HG03432 (cell line): ENCODE measurements around the gene ZNF747.

Source experiments
- ATAC-seq: cut with Tn5 transposase; IDR thresholded peaks from one replicate; pipeline ENCODE4 v1.9.1; 2021; ENCODE audit warnings: mild to moderate bottlenecking, moderate library complexity; ENCODE audit not compliant: unreplicated experiment

The ZNF747 gene

DNA sequence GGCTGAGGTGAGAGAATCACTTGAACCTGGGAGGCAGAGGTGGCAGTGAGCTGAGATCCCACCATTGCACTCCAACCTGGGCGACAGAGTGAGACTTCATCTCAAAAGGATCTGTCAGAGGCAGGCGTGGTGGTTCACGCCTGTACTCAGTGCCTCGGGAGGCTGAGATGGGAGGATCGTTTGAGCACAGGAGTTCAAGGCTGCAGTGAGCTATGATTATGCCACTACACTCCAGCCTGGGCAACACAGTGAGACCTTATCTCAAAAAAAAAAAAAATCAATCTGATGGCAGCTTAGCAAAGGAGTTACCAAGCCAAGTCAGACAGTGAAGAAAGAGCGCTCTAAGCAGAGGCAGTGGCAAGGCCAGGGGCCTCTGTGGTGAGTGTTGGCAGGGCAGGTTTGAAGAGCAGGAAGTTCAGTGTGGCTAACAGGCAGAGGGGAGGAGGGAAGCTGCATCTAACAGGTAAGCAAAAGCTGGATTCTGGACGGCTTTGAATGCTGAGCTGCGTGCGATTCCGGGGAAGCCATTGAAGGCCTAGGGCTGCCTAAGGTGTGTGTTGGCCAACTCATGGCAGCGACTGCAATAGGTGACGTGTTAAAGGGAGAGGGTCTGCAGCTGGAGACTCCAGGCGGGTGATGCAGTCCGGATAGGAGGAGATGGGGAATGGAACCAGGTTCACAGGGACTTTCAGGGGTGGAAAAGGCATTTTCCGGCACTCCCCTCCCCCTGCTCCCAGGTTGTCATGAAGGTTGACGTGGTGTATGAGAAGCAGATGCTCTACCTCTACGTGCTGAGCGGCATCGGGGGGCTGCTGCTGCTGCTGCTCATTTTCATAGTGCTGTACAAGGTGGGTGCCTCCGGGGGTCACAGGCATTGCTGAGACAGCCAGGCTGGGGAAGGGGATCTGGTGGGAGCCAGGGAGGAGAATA, 15.3 kb downstream of the ZNF747 start:
- no peak for ATAC-seq

DNA sequence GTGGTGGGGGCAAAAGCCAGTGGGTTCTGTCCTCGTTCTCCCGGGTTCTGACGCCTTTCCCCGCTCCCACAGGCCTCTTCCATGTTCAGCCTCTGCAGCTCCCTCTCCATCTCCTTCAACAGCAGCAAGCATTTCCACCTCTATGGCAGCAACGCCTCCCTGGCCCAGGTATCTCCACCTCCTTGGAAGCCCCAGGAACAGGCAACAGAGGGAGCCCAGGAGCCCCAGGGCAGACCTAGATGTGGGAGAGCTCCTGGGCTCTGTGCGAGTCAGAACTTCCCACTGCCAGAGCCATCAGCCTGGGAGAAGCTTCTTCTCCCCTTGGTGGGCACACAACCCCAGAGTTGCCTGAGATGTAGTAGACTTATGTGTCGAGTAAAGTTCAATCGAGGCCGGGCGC, 16.1 kb downstream of the ZNF747 start:
- no peak for ATAC-seq

DNA sequence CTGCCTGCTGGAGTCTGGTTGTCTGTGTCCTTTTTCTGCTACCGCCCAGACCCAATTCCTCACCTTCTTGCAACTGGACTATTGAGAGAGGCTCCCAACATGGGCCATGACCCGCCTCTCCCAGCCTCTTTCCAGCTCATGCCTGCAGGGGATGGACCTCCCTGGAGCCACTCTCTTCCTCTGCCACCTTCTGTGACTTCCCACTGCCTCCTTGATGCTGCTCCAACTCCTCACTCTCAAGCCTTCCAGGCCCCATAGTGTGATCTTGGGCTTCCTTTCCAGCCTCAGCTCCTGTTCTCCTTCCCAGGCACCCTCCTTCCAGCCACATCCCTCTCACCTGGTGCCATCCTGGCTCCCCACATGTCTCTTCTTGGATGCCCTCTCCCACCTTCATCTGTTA, 19.4 kb downstream of the ZNF747 start:
- no peak for ATAC-seq

DNA sequence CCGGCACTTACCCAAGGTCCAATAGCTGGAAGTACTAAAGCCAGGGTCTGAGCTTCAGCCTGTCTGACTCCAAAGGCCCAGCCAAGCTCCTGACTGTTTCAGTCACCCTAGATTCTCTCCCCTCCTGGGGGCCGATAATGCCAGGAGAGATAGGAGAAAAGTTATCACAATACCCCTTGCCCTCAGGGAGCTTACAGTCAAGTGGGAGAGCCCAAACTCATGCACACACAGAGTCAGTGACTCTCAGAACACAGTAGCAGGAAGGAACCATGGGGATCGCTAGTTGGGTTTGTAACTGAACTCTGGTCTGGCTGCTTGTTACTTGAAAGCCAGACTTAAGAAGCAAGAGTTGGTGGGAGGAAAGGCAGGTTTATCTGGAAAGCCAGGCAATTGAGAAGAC, 23.1 kb downstream of the ZNF747 start:
- ATAC-seq = no peak

DNA sequence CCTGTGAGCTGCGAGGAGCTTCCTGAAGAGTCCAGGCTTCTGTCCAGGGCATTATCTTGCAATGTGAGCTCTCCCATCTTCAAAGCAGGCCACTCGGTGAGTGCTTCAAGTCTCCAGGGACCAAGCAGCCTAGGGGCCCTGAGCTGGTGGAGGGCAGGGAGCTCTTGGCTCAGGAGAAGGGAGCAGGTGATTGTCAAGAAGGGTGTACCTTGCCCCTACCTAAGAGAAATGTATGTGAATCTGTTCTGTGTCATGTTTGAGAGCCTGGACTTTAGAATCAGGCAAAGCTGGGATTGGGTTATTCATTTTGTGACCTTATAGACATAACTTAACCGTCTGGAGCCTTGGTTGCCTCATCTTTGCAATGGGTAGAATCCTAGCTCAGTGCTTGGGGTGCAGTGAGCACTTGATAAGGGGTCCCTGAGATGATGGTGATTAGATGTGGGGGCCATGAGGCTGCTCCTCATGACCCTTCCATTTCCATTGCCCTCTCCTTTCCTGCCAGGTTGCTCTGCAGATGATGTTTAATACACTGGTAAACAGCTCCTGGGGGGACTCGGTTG, 24.2 kb downstream of the ZNF747 start:
- no peak for ATAC-seq

DNA sequence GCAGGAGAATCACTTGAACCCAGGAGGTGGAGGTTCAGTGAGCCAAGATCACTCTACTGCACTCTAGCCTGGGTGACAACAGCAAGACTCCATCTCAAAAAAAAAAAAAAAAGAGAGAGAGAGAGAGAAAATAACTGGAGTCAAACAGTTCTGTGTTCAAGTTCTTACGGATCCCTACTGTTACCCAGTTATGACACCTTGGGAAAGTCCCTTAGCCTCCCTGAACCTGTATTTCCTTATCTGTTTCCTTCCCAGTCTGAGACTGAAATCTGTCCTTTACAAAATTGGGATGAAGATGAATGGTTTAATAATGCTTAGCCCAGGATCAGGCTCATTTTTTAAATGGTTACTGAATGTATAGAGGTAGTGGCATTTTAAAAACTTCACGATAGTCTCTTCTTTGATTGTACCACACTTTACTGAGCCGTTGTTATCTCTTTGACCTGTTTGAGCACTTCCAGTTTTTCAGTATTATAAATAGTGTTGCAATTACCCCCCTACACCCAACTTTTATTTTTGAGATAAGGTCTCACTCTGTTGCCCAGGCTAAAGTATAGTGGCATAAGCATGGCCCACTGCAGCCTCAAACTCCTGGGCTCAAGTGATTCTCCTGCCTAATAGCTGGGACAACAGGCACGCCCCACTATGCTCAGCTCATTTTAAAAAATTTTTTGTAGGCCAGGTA, 25.4 kb downstream of the ZNF747 start:
- no peak for ATAC-seq

DNA sequence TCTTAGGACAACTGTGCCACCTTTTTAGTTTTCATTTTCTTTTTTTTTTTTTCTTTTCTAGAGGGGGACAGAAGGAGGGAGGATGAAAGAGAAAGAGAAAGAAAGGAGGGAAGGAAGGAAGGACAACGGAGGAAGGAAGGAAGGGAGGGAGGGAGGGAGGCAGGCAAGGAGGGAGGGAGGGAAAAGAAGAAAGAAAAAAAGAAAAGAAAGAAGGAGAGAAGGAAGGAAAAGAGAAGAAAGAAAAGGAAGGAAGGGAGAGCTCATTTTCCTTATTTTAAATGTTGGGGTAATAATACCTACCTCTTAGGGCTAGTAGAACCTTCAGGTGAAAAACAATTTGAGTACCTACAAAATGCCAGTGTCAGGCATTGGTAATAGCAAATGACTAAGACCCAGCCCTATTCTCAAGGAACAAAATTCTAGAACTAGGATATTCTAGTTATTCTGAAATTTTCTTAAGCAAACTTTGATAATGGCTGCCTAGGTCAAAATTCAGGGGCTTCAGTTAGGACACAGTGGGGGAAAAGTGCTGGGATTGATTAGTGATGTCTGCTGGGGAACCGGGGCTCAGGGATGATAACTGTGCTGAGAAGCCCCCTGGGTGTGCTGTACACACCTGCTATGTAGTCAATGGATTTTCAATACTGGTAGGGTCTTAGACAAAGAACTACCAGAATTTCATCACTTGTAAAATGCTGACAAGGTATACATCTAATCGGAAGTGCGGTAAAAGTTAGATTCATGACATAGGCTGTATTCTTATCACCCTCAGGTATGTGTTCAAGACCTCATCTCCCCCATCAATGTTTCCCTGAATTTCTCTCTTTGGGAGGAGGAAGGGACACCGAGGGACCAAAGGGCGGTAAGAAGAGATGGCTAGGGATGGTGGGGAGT, 31.0 kb downstream of the ZNF747 start:
- no peak for ATAC-seq

DNA sequence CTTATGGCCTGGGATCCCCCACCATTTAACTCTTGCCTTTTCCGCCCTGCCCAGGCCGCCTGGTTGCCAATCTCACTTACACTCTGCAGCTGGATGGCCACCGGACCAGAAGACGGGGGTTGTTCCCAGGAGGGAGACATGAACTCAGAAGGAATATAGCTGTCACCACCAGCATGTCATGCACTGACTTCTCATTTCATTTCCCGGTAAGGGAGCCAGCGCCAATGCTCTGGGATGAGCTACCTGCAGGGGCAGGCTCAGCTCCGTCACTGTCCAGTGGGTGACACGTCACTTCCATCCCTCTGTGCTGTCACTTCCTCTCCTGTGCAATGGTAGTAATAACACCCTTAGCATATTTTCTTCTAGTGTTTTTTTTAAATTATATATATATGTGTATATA, 35.4 kb downstream of the ZNF747 start:
- ATAC-seq = no peak

DNA sequence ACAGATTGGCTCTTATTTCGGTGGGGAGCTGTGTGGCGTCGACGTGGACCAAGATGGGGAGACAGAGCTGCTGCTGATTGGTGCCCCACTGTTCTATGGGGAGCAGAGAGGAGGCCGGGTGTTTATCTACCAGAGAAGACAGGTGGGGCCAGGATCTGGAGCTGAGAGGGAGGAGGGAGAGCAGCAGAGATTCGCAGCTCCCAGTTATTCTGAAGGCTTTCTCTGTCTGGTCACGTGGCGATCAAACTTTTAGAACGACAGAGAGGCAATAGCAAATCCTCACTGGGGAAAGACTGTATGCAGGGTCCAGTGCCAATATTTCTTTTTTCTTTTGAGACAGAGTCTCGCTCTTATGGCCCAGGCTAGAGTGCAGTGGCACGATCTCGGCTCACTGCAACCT, 39.9 kb downstream of the ZNF747 start:
- ATAC-seq = no peak

DNA sequence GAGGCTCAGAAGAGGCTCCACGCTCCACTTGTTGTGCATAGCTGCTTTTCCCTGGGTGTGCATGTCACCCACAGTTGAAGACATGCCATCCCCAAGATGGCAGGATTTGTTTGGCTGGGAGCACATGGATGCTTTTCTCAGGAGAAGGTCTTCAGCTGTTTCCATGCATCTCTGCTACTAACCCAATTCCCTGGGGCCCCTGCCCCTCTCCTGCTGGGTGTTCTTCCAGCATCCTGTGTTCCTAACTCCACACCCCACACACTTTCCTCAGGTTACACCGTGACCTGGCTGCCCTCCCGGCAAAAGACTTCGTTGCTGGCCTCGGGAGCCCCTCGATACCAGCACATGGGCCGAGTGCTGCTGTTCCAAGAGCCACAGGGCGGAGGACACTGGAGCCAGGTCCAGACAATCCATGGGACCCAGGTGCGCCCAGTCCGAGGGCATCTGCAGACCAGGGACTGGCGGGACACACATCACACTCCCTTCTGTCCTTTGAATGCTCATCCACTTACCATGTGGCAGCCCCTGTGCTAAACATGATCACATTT, 40.6 kb downstream of the ZNF747 start:
- no peak for ATAC-seq

DNA sequence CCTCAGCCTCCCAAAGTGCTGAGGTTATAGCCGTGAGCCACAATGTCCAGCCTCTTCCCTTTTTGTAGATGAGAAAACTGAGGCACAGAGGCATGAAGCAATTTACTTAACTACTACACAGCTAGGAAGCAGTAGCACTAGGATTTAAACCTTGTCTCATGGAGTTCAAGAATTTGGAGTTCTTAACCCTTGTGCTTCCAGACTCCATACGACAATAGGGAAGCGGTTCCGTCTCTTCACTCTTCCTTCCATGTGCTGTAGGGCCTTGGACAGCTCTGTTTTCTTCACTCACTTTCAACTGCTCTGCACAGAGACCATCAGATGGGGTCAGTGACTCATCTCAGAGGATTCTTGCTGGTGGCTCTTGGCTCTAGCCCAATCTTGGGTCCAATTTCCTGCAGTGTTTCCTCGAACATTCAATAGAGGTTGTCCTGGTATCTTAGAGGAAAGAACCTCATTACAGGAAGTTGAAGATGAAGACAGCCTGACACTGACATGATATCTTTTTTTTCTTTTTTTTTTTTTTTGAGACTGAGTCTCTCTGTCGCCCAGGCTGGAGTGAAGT, 42.8 kb downstream of the ZNF747 start:
- ATAC-seq = no peak

DNA sequence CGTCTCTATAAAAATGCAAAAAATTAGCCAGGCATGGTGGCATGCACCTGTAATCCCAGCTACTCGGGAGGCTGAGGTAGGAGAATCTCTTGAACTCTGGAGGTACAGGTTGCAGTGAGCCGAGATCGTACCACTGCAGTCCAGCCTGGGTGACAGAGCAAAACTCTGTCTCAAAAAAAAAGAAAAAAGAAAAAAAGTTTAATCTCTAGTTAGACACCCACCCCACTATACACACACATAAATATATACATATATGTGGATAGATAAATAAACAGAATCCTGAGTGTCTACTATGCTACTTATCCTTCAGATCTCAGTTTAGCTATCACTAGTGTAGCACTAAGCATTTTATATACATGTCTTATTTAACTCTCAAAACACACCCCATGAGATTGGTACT, 43.4 kb downstream of the ZNF747 start:
- ATAC-seq = no peak

DNA sequence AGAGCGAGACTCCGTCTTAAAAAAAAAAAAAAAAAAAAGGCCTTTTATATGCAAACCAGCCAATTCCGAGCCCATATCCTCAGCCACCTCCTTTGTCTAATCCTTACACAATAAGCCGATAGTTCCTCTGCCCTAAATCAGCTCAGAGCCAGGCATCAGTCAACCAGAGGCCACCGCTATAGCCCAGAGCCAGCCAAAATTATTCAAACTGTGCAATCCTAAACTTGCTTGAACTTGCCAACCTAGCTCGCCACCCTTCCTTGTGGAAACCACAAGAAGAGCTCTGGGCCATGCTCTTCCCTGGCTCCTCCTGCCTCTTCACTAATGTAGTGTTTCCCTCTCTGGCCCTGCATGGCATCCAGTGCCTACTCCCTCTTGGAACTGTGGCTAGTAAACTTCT, 44.4 kb downstream of the ZNF747 start:
- no peak for ATAC-seq

DNA sequence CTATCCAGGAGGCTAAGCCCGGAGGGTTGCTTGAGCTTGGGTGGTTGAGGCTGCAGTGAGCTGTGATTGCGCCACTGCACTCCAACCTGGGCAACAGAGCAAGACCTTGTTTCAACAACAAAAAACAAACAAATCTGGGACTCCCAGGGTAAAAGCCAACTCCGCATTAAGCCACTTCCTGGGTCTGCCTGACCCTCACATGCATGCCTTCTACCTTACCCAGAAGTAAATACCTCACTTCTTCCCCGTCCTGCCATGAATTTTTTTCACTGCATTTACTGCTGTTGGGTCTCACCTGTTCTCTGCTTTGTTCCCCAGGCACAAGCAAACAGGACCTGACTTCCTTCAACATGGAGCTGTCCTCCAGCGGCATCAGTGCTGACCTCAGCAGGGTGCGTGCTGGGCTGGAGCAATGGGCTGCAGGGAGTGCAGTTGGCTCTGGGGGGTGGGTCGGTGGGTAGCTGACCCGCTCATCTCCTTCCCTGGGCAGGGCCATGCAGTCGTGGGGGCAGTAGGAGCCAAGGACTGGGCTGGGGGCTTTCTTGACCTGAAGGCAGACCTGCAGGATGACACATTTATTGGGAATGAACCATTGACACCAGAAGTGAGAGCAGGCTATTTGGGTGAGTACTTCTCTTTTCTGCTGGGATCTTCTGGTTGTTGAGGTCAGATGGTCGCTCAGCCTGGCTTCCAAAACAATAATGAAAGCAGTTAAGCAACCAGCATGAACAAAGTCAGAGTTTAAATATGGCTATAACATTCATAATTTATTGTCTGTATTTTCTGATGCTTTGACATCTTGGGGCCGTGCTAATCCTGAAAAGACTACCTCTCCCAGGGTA, 45.7 kb downstream of the ZNF747 start:
- ATAC-seq = no peak

DNA sequence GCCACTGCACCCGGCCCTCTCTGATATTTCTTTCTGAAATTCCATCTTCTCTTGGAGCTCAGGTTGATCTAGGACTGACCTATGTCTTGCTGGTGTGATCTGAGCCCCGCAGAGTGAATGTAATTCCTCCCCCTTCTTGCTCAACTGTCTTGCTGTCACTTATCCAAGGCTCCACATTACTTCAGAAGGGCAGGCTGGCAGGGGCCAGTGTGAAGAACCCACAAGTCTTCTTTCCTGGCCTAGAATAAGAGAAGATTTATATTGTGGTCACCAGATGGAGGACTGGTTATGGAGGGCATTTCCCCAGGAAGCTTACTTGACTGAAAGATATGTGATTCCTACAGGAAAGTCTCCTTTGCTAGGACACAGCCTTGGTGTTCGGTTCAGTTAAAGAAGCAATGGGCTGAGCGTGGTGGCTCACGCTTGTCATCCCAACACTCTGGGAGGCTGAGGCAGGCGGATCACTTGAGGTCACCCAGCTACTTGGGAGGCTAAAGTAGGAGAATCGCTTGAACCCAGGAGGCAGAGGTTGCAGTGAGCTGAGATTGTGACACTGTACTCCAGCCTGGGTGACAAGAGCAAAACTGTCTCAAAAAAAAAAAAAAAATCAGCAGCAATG, 48.7 kb downstream of the ZNF747 start:
- no peak for ATAC-seq

DNA sequence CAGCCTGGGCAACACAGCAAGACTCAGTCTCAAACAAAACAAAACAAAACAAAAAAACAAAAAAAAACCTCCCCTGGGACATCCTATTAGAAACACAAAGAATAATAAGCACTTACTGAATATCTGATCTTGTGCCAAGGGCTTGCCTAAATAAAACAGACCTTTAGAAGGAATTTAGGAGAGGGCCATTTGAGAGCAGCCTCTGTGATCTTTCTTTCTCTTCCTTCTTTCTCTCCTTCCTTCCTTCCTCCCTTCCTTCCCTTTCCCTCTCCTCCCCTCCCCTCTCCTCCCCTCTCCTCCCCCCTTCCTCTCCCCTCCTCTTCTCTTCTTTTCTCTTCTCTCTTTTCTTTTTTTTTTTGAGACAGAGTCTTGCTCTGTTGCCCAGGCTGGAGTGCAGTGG, 49.8 kb downstream of the ZNF747 start:
- no peak for ATAC-seq

DNA sequence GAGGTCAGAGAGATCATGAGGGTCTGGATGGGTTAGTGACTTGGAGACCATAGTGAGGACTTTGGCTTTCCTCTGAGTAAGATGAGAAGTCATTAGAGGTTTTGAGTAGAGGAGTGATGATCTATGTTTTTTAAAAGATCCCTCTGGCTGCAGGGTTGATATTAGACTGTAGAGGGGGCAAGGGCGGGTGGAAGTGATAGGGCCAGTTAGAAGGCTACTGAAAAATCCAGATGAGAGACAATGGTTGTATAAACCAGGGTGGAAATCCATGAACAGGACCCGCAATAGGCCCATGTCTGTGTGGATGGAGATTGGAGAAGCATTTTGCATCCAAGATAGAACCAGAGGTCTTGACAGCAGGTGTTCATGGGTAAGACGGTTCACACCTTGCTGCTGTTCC, 52.3 kb downstream of the ZNF747 start:
- no peak for ATAC-seq

DNA sequence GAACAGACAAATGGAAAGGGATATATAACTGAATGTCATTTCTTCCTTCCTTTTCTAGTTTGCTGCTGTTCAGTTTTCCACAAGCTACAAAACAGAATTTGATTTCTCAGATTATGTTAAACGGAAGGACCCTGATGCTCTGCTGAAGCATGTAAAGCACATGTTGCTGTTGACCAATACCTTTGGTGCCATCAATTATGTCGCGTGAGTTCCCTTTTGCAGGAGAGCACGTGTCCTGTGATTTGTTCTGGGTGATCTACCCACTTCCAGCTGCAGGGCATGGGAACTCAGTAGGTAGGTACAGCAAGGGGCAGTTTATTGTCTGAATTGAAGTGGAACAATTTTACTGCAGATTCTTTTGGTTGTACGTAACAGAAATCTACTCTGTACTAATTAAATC, 53.3 kb downstream of the ZNF747 start:
- no peak for ATAC-seq
